Adrenal gland (tissue), 5 donors: Measurements from ENCODE around the gene RPL22.

ENCODE experiments used
- CTCF ChIP-seq, 6 experiments: fragments of 450-650 bp in 4 of 6; fragments of 200-600 bp in 2 of 6; sonication (generic) in 1 of 6; IDR thresholded peaks; 1 replicate in 5 of 6; 2 replicates in 1 of 6; pipeline versions ENCODE4 v1.5.1 to v1.8.0; 2016 to 2021; ENCODE audit warnings: antibody characterized with exemption in 6 of 6, mild to moderate bottlenecking in 2 of 6, moderate library complexity in 1 of 6
- POLR2A ChIP-seq, 2 donors: fragments of 450-650 bp; IDR thresholded peaks; one replicate each; pipeline ENCODE4 v1.6.1; 2017; ENCODE audit warnings: antibody characterized with exemption in 2 of 2, mild to moderate bottlenecking in 2 of 2, moderate library complexity in 1 of 2
- donor health status: DM: no; HTN: no; CAD: no.

GRCh38 chr1:6166221-6166620 is 33.2 kb downstream of the RPL22 start:
- TF ChIP-seq CTCF (IDR thresholded peaks at IDR 0.05) (no peak), POLR2A (IDR thresholded peaks at IDR 0.05) (no peak)
